GM18861 (cell line): ENCODE data around the gene FAM227B.
"Not testable (repeated sequence)": the region's sequence is repeated elsewhere in the genome, so short reads cannot be mapped to it uniquely, and the experiment has no call there.

Experiments used
- ATAC-seq: cut with Tn5 transposase; IDR thresholded peaks from one replicate; pipeline ENCODE4 v1.9.1; 2021; ENCODE audit not compliant: unreplicated experiment

The FAM227B gene

DNA sequence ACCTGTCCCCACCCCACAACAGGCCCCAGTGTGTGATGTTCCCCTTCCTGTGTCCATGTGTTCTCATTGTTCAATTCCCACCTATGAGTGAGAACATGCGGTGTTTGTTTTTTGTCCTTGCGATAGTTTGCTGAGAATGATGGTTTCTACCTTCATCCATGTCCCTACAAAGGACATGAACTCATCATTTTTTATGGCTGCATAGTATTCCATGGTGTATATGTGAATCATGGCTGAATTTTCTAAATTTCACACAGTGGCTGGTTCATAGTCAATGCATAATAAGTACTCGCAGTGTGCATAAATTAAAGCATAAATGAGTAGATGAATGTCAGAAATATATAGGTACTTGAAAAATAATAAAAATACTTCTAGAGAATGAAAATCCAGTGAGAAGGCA is 8.4 kb downstream of the FAM227B start:
- not testable (repeated sequence) for ATAC-seq

- no peak for ATAC-seq
Measured at GRCh38 chr15:49610157-49610918, 10.3 kb downstream of the FAM227B start.

GRCh38 chr15:49606594-49606993 is 14.0 kb downstream of the FAM227B start:
- ATAC-seq: no peak

DNA sequence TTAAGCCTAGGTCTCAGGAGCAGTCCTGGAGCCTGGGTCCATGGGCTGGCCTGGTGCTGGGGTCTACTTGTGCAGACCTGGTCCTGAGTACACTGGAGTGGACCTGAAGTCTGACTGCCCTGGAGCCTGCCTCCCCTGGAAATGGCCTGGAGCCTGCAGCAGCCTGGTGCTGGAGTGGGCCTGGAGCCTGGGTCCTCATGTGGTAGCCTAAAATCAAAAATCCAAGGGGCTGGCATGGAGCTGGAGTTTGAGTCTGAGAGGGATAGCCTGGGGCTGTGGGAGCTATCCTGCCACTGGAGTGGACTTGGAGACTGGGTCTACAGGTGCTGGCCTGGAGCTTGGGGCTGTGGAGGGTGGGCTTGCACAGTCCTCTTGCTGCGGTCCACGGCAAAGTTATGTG is 15.0 kb downstream of the FAM227B start:
- no peak for ATAC-seq

GRCh38 chr15:49604625-49605409 is 15.8 kb downstream of the FAM227B start:
- ATAC-seq: no peak

DNA sequence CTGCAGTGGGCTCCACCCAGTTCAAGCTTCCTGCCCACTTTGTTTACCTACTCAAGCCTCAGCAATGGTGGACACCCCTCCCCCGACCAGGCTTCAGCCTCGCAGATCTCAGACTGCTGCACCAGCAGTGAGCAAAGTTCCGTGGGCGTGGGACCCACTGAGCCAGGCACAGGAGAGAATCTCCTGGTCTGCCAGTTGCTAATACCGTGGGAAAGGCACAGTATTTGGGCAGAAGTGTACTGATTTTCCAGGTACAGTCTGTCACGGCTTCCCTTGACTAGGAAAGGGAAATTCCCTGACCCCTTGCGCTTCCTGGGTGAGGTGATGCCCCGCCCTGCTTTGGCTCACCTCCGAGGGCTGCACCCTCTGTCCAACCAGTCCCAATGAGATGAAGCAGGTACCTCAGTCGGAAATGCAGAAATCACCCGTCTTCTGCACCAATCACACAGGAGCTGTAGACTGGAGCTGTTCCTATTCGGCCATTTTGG is 27.7 kb downstream of the FAM227B start:
- ATAC-seq: not testable (repeated sequence)

DNA sequence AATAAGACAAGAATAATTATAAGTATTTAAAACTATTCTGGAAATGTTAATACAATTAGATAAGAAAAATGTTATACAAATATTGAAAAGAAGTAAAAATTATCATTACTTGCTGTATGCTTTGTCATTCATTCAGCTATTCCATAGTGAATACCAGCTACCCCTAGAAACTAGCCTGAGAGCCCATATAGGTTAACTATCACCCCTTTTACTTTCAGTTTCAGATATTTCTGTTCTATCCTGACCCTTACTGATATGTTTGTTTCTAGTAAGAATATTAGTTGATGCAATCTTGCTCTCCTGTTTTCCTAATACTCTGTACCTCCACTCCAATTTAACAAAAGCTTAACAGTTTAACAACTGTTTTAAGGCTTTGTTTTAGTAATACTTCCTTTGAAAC is 31.6 kb downstream of the FAM227B start:
- ATAC-seq: peak; percentile 80

GRCh38 chr15:49573421-49573820 is 47.2 kb downstream of the FAM227B start:
- no peak for ATAC-seq

GRCh38 chr15:49570672-49571071 is 49.9 kb downstream of the FAM227B start:
- no peak for ATAC-seq

DNA sequence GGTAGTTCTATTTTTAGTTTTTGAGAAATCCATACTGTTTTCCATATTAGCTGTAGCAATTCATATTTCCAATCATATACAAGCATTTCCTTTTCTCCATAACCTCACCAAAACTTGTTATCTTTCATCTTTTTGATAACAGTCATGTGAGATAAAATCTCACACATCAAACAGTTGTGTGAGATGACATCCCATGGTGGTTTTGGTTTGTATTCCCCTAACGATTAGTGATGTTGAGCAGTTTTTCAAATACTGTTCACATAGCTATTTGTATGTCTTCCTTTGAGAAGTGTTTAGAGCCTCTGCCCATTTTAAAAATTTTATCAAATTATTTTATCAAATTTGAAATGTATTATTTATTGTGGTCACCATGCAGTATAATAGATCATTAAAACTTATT is 50.4 kb downstream of the FAM227B start:
- no peak for ATAC-seq

DNA sequence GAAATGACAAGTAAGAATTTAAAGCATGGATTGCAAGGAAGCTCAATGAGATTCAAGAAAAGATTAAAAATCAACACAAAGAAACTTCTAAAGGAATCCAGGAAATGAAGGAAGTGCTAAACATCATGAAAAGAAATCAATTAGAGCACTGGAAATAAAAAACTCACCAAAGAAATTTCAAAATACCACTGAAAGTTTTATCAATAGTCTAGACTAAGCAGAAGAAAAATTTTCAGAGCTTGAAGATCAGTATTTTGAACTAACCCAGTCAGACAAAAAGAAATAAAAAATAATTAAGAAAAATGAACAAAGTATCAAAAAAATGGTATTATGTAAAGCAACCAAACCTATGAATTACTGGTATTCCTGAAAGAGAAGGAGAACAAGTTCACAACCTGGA is 60.6 kb downstream of the FAM227B start:
- no peak for ATAC-seq

GRCh38 chr15:49558929-49559328 is 61.7 kb downstream of the FAM227B start:
- no peak for ATAC-seq

DNA sequence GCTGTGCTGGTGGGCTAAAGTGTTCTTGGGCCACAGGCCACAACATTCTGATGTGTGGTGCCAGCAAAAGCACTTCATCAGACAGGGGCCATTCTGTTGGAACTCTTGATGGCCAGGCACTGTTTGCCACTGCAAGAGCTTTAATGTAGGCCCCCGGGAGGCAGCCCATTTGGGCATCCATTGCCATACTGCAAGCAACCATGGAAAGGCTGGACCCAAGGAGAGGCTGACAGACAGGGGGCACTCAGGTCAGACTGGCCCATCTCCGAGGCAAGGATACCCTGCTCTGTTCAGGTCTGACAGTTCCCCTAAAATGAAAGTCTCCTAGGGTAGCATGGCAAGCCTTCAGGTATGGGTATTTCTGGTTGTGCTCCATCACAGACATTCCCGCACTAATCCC is 64.2 kb downstream of the FAM227B start:
- ATAC-seq: no peak

DNA sequence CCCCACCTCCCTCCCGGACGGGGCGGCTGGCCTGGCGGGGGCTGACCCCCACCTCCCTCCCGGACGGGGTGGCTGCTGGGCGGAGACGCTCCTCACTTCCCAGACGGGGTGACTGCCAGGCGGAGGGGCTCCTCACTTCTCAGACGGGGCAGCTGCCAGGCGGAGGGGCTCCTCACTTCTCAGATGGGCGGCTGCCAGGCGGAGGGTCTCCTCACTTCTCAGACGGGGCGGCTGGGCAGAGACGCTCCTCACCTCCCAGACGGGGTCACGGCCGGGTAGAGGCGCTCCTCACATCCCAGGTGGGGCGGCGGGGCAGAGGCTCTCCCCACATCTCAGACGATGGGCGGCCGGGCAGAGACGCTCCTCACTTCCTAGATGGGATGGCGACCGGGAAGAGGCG is 70.3 kb downstream of the FAM227B start:
- not testable (repeated sequence) for ATAC-seq

DNA sequence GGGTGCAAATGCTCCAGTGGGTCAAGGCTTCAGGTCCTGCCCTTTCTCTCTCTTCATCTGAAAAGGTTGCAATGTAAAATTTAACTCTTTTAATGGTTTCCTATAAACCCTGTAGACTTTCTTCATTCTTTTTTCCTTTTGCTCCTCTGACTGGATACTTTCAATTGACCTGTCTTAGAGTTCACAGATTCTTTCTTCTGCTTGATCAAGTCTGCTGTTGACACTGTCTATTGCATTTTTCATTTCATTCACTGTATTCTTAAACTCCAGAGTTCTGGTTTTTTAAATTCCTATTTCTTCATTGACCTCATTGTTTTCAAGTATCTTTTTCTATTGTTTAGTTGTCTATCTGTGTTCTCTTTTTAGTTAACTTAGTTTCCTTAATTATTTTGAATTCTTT is 82.1 kb downstream of the FAM227B start:
- ATAC-seq: no peak

GRCh38 chr15:49530092-49530491 is 90.5 kb downstream of the FAM227B start:
- no peak for ATAC-seq

GRCh38 chr15:49528289-49528688 is 92.3 kb downstream of the FAM227B start:
- no peak for ATAC-seq

DNA sequence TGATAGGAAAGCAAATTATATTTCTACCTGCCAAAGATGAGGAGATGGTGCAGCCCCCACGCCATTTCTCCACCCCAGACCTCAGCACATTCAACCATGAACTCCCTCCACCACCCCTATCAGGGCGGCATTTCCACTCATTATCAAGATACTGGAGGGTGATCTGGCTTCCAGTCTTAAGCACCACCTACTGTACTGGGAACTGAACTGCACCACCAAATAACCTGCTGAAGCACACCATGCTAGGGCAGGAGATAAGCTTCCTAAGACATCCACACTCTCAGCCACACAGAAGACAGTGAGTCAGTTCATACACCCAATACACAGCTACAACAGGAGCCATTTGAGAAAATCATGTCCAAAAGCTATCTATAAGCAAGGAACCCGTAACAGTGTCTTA is 98.8 kb downstream of the FAM227B start:
- ATAC-seq: no peak

DNA sequence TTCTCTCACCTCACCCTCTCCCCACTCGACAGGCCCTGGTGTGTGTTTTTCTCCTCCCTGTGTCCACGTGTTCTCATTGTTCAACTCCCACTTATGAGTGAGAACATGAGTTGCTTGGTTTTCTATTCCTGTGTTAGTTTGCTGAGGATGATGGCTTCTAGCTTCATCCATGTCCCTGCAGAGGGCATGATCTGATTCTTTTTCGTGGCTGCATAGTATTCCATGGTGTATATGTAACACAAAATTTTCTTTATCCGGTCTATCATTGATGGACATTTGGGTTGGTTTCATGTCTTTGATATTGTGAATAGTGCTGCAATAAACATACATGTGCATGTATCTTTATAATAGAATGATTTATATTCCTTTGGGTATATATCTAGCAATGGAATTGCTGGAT is 107.9 kb downstream of the FAM227B start:
- not testable (repeated sequence) for ATAC-seq

GRCh38 chr15:49507261-49507660 is 113.4 kb downstream of the FAM227B start:
- ATAC-seq: no peak

DNA sequence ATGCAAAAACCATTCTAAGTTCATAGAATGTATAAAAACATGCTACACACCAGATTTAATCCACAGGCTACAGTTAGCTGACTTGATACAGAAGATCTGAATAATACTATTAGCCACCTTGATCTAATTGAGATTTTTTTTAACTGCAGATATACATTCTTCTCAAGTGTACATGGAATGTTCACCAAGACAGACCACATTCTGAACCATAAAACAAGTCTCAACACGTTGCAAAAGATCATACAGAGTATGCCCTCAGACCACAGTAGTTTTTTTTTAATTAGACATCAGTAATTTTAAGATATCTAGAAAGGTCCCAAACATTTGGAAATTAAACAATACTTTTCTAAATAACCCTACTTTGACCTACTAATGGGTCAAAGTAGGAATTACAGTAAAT is 114.3 kb downstream of the FAM227B start:
- no peak for ATAC-seq

- no peak for ATAC-seq
Measured at GRCh38 chr15:49501586-49501985, 119.0 kb downstream of the FAM227B start.
